Measurements from ENCODE around the gene SLC25A51.

The SLC25A51 gene

GRCh38 chr9:37899041-37899440 lies 4.9 kb downstream of the SLC25A51 start:
- Histone ChIP-seq H3K36me3 (ENCODE audit: control insufficient read depth in 2 of 2, insufficient read depth in 1 of 2, low read length in 2 of 2) (peaks cover 27 to 50% of the 10 kb centered on the region in 2 experiments), H3K27ac (ENCODE audit: extremely low read depth, low read depth, low read length) (no peak overlapping the region), H3K4me1 (ENCODE audit: control insufficient read depth, insufficient read depth, low read length) (no peaks in the 10 kb centered on the region), H3K9me3 (ENCODE audit: control insufficient read depth, insufficient read depth, low read depth, low read length) (no peaks in the 10 kb centered on the region), H3K4me3 (ENCODE audit: low read depth, low read length) (no peak overlapping the region)
- ChIA-PET POLR2A (interaction anchor here (1.4 kb wide), 1 partner anchor 307 kb away, joined by 3 read pairs; no protein-coding TSS in a partner anchor), CTCF (no interaction called here)
- TF ChIP-seq, protein P1, sequence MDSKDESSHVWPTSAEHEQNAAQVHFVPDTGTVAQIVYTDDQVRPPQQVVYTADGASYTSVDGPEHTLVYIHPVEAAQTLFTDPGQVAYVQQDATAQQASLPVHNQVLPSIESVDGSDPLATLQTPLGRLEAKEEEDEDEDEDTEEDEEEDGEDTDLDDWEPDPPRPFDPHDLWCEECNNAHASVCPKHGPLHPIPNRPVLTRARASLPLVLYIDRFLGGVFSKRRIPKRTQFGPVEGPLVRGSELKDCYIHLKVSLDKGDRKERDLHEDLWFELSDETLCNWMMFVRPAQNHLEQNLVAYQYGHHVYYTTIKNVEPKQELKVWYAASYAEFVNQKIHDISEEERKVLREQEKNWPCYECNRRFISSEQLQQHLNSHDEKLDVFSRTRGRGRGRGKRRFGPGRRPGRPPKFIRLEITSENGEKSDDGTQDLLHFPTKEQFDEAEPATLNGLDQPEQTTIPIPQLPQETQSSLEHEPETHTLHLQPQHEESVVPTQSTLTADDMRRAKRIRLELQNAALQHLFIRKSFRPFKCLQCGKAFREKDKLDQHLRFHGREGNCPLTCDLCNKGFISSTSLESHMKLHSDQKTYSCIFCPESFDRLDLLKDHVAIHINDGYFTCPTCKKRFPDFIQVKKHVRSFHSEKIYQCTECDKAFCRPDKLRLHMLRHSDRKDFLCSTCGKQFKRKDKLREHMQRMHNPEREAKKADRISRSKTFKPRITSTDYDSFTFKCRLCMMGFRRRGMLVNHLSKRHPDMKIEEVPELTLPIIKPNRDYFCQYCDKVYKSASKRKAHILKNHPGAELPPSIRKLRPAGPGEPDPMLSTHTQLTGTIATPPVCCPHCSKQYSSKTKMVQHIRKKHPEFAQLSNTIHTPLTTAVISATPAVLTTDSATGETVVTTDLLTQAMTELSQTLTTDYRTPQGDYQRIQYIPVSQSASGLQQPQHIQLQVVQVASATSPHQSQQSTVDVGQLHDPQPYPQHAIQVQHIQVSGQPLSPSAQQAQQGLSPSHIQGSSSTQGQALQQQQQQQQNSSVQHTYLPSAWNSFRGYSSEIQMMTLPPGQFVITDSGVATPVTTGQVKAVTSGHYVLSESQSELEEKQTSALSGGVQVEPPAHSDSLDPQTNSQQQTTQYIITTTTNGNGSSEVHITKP (tag by site-specific recombination; IDR thresholded peaks at IDR 0.05), result no peak
- TF ChIP-seq ZNF639 (tag by site-specific recombination; IDR thresholded peaks at IDR 0.05) (no peak), ZNF830 (tag by site-specific recombination; IDR thresholded peaks at IDR 0.05; ENCODE audit: low read depth) (no peak), IKZF3 (tag by site-specific recombination; IDR thresholded peaks at IDR 0.05) (no peak)

- Histone ChIP-seq H3K36me3 (ENCODE audit: control insufficient read depth in 2 of 2, insufficient read depth in 1 of 2, low read length in 2 of 2) (peaks cover 27 to 64% of the 10 kb centered on the region in 2 experiments), H3K9me3 (ENCODE audit: control insufficient read depth, insufficient read depth, low read depth, low read length) (no peaks in the 10 kb centered on the region), H3K27ac (ENCODE audit: extremely low read depth, low read depth, low read length) (no peak overlapping the region), H3K4me1 (ENCODE audit: control insufficient read depth, insufficient read depth, low read length) (no peaks in the 10 kb centered on the region), H3K4me3 (ENCODE audit: low read depth, low read length) (no peak overlapping the region)
- ChIA-PET CTCF (no interaction called here), POLR2A (no interaction called here)
- TF ChIP-seq ZFP41 (tag by site-specific recombination; IDR thresholded peaks at IDR 0.05; ENCODE audit: borderline replicate concordance) (no peak), BCL11A (tag by site-specific recombination; IDR thresholded peaks at IDR 0.05; ENCODE audit: low read depth) (no peak), ZNF529 (tag by site-specific recombination; IDR thresholded peaks at IDR 0.05; ENCODE audit: insufficient replicate concordance) (no peak), ZNF600 (tag by site-specific recombination; IDR thresholded peaks at IDR 0.05) (no peak), ZNF707 (tag by site-specific recombination; IDR thresholded peaks at IDR 0.05) (no peak), ZNF549 (tag by site-specific recombination; IDR thresholded peaks at IDR 0.05) (no peak), ZNF366 (tag by site-specific recombination; conservative IDR thresholded peaks at IDR 0.05) (no peak)
- TF ChIP-seq, protein P2, sequence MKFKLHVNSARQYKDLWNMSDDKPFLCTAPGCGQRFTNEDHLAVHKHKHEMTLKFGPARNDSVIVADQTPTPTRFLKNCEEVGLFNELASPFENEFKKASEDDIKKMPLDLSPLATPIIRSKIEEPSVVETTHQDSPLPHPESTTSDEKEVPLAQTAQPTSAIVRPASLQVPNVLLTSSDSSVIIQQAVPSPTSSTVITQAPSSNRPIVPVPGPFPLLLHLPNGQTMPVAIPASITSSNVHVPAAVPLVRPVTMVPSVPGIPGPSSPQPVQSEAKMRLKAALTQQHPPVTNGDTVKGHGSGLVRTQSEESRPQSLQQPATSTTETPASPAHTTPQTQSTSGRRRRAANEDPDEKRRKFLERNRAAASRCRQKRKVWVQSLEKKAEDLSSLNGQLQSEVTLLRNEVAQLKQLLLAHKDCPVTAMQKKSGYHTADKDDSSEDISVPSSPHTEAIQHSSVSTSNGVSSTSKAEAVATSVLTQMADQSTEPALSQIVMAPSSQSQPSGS (tag by site-specific recombination; IDR thresholded peaks at IDR 0.05; ENCODE audit: low read depth), result no peak
- TF ChIP-seq, protein P3, sequence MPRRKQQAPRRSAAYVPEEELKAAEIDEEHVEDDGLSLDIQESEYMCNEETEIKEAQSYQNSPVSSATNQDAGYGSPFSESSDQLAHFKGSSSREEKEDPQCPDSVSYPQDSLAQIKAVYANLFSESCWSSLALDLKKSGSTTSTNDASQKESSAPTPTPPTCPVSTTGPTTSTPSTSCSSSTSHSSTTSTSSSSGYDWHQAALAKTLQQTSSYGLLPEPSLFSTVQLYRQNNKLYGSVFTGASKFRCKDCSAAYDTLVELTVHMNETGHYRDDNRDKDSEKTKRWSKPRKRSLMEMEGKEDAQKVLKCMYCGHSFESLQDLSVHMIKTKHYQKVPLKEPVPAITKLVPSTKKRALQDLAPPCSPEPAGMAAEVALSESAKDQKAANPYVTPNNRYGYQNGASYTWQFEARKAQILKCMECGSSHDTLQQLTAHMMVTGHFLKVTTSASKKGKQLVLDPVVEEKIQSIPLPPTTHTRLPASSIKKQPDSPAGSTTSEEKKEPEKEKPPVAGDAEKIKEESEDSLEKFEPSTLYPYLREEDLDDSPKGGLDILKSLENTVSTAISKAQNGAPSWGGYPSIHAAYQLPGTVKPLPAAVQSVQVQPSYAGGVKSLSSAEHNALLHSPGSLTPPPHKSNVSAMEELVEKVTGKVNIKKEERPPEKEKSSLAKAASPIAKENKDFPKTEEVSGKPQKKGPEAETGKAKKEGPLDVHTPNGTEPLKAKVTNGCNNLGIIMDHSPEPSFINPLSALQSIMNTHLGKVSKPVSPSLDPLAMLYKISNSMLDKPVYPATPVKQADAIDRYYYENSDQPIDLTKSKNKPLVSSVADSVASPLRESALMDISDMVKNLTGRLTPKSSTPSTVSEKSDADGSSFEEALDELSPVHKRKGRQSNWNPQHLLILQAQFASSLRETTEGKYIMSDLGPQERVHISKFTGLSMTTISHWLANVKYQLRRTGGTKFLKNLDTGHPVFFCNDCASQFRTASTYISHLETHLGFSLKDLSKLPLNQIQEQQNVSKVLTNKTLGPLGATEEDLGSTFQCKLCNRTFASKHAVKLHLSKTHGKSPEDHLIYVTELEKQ (tag by site-specific recombination; IDR thresholded peaks at IDR 0.05; ENCODE audit: borderline replicate concordance), result no peak
- TF ChIP-seq, protein P4, sequence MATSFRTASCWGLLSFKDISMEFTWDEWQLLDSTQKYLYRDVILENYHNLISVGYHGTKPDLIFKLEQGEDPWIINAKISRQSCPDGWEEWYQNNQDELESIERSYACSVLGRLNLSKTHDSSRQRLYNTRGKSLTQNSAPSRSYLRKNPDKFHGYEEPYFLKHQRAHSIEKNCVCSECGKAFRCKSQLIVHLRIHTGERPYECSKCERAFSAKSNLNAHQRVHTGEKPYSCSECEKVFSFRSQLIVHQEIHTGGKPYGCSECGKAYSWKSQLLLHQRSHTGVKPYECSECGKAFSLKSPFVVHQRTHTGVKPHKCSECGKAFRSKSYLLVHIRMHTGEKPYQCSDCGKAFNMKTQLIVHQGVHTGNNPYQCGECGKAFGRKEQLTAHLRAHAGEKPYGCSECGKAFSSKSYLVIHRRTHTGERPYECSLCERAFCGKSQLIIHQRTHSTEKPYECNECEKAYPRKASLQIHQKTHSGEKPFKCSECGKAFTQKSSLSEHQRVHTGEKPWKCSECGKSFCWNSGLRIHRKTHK (tag by site-specific recombination; IDR thresholded peaks at IDR 0.05), result no peak
Measured at GRCh38 chr9:37897665-37898064, 6.3 kb downstream of the SLC25A51 start.
